NB4 (cell line): ENCODE data around the gene TGFB2.

ENCODE experiments used
- CTCF ChIP-seq: IDR thresholded peaks from one replicate; pipeline ENCODE4 v1.5.1; 2012; ENCODE audit warnings: low read depth, low read length
- MAX ChIP-seq: IDR thresholded peaks from 2 replicates; pipeline ENCODE4 v1.6.1; 2011; ENCODE audit warnings: low read depth, low read length
- MYC ChIP-seq: IDR thresholded peaks from 2 replicates; pipeline ENCODE4 v1.6.1; 2011; ENCODE audit warnings: low read depth, low read length
- POLR2A ChIP-seq: IDR thresholded peaks from 2 replicates; pipeline ENCODE4 v1.6.1; 2011; ENCODE audit warnings: mild to moderate bottlenecking; ENCODE audit not compliant: insufficient read length; ENCODE audit errors: extremely low read depth

- TF ChIP-seq CTCF: no peak
- no peak for TF ChIP-seq MAX
- no peak for TF ChIP-seq POLR2A
- TF ChIP-seq MYC: no peak
Observed at GRCh38 chr1:218397752-218398339, 52.7 kb downstream of the TGFB2 start.
